DMS 273 (cell line): ENCODE results near the gene CALCOCO2.

Experiments
- DNase-seq: peaks from one replicate; lab custom pipeline; 2025; ENCODE audit not compliant: unreplicated experiment; lab: John Stamatoyannopoulos, UW

Gene CALCOCO2

GRCh38 chr17:48912476-48912875 is 81.6 kb downstream of the CALCOCO2 start:
- DNase-seq = no peak
